ENCODE measurements around the gene NHSL1. TPM values are rescaled to one million over a fixed set of nuclear protein-coding genes. Genes with fewer than 3 reads are reported as not detected.

The NHSL1 gene
- polyA plus RNA-seq, 1 donor = 49.5 TPM

Other genes with a start within 250 kb of the NHSL1 start
- gene SMIM28, start 121.6 kb downstream of the NHSL1 start, polyA plus RNA-seq = 9.6 TPM
- gene HEBP2, start 95.3 kb downstream of the NHSL1 start, polyA plus RNA-seq = 31.6 TPM